SK-N-SH treated with all-trans-retinoic acid at 6 μM for 48 hours (cell line): Measurements from ENCODE around the gene PLSCR2.

ENCODE experiments used
- CSRNP3 ChIP-seq: fragments of 250-450 bp; sonication (Bioruptor Pico); IDR thresholded peaks from 2 replicates; pipeline ENCODE4 v1.5.1; 2021; ENCODE audit warnings: mild to moderate bottlenecking, moderate library complexity
- PATZ1 ChIP-seq: fragments of 250-450 bp; sonication (Bioruptor Pico); IDR thresholded peaks from 2 replicates; pipeline ENCODE4 v1.8.0; 2020; ENCODE audit warnings: mild to moderate bottlenecking, moderate library complexity, borderline replicate concordance
- ZC3H10 ChIP-seq: fragments of 250-450 bp; sonication (Bioruptor Pico); IDR thresholded peaks from 2 replicates; pipeline ENCODE4 v1.5.1; 2021; ENCODE audit warnings: mild to moderate bottlenecking, moderate library complexity
- ZNF8 ChIP-seq: fragments of 450-650 bp; formaldehyde crosslinking; IDR thresholded peaks from 2 replicates; pipeline ENCODE4 v1.5.0; 2020; ENCODE audit warnings: mild to moderate bottlenecking, moderate library complexity

GRCh38 chr3:146425341-146425740 is 44.0 kb downstream of the PLSCR2 start:
- TF ChIP-seq ZC3H10 (CRISPR knock-in tag): no peak
- TF ChIP-seq PATZ1 (CRISPR knock-in tag): no peak
- no peak for TF ChIP-seq CSRNP3 (CRISPR knock-in tag)
- TF ChIP-seq ZNF8 (CRISPR knock-in tag): no peak
